Stomach (tissue), 4 donors: ENCODE data around the gene CEP57.

Source experiments
- POLR2AphosphoS5 ChIP-seq, 3 donors: sonication (generic); formaldehyde crosslinking; IDR thresholded peaks; one replicate each; pipeline ENCODE4 v1.6.1; 2016; ENCODE audit warnings: antibody characterized with exemption in 3 of 3
- TF ChIP-seq, protein P1 (sequence below), 7 experiments: fragments of 450-650 bp in 4 of 7; fragments of 200-600 bp in 3 of 7; sonication (generic) in 3 of 7; IDR thresholded peaks; one replicate each; pipeline ENCODE4 v1.5.1; 2016 to 2019; ENCODE audit warnings: antibody characterized with exemption in 7 of 7, control low read depth in 2 of 7, mild to moderate bottlenecking in 1 of 7

DNA sequence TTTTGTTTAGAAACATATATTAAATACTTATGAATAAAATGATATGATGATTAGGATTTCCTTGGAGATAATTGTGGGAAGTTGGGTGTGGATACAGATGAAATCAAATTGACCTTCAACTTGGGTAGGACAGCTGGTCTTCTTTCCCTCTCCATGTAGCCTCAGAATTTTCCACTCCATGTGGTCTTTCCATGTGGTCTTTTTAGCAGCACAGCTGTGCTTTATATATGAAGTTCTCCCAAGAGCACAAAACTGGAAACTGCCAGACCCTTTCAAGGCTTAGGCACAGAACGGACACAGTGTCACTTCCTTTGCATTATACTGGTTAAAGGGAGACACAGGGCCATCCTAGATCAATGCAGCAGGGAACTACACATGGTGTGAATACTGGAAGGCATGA lies 29.4 kb upstream of the CEP57 start:
- TF ChIP-seq, protein P1, sequence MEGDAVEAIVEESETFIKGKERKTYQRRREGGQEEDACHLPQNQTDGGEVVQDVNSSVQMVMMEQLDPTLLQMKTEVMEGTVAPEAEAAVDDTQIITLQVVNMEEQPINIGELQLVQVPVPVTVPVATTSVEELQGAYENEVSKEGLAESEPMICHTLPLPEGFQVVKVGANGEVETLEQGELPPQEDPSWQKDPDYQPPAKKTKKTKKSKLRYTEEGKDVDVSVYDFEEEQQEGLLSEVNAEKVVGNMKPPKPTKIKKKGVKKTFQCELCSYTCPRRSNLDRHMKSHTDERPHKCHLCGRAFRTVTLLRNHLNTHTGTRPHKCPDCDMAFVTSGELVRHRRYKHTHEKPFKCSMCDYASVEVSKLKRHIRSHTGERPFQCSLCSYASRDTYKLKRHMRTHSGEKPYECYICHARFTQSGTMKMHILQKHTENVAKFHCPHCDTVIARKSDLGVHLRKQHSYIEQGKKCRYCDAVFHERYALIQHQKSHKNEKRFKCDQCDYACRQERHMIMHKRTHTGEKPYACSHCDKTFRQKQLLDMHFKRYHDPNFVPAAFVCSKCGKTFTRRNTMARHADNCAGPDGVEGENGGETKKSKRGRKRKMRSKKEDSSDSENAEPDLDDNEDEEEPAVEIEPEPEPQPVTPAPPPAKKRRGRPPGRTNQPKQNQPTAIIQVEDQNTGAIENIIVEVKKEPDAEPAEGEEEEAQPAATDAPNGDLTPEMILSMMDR (IDR thresholded peaks at IDR 0.05) = no peak
- TF ChIP-seq POLR2AphosphoS5 (IDR thresholded peaks at IDR 0.05) = no peak
